GM12878 (cell line): Measurements from ENCODE around the gene NPAS3. TPM values are rescaled to one million over a fixed set of nuclear protein-coding genes. Genes with fewer than 3 reads are reported as not detected.

Source experiments
- ATAC-seq: fragments of 200-7000 bp; cut with Tn5 transposase; 3 replicates; pipeline ENCODE4 v1.9.1; 2020; ENCODE audit warnings: mild to moderate bottlenecking, moderate library complexity
- BruUV-seq: library from RNA; stranded (reverse); fragments of 400-500 nt; replicated peaks from 2 replicates; lab custom pipeline; 2021; lab: Mats Ljungman, UMichigan
- CTCF ChIA-PET: fragments of 300-600 bp; sonication (Branson Sonifier 250); formaldehyde crosslinking; extraction: SDS; loops from one replicate; lab custom pipeline; 2021; ENCODE audit warnings: inconsistent platforms; lab: Yijun Ruan, JAX
- POLR2A ChIA-PET: fragments of 350-600 bp; formaldehyde crosslinking; extraction: SDS; loops from one replicate; lab custom pipeline; 2021; ENCODE audit warnings: inconsistent platforms; lab: Charles Lee
- RAD21 ChIA-PET: fragments of 300-600 bp; sonication (Branson Sonifier 250); formaldehyde crosslinking; loops from one replicate; lab custom pipeline; 2023; ENCODE audit warnings: antibody characterized with exemption; ENCODE audit not compliant: unreplicated experiment; lab: Charles Lee
- SMC1A ChIA-PET: fragments of 300-600 bp; sonication (Branson Sonifier 250); formaldehyde crosslinking; loops from one replicate; lab custom pipeline; 2023; ENCODE audit not compliant: unreplicated experiment, uncharacterized antibody; lab: Charles Lee
- DNase-seq: peaks from one replicate; pipeline ENCODE4 v3.0.0-alpha.2; 2011; ENCODE audit warnings: low read depth, low spot score
- FAIRE-seq: peaks from 3 replicates; lab custom pipeline; 2011; peaks lifted over from hg19 to GRCh38; lab: Jason Lieb, UNC
- H2AFZ ChIP-seq: 2 replicates; pipeline ENCODE4 v1.6.0; 2011; ENCODE audit warnings: low read depth, low read length, control low read depth; ENCODE audit not compliant: control insufficient read depth
- H3K27ac ChIP-seq: 2 replicates; pipeline ENCODE4 v1.5.1; 2011; ENCODE audit warnings: control low read depth; ENCODE audit not compliant: control insufficient read depth, insufficient read depth
- H3K27me3 ChIP-seq, 2 experiments: replicated peaks in 1 of 2; 2 replicates each; pipeline versions ENCODE4 v1.6.0 to v1.6.1; 2011; ENCODE audit warnings: low read length in 1 of 2; ENCODE audit not compliant: control insufficient read depth in 2 of 2, insufficient read depth in 2 of 2
- H3K36me3 ChIP-seq, 2 experiments: 2 replicates each; pipeline ENCODE4 v1.5.1; 2011; ENCODE audit warnings: low read length in 1 of 2; ENCODE audit not compliant: control insufficient read depth in 2 of 2, insufficient read depth in 2 of 2
- H3K4me1 ChIP-seq: 2 replicates; pipeline ENCODE4 v1.6.1; 2011; ENCODE audit warnings: mild to moderate bottlenecking, low read length, moderate library complexity, mixed read lengths; ENCODE audit not compliant: control insufficient read depth, insufficient read depth
- H3K4me2 ChIP-seq: 2 replicates; pipeline ENCODE4 v1.6.0; 2011; ENCODE audit warnings: control low read depth; ENCODE audit not compliant: control insufficient read depth, insufficient read depth
- H3K4me3 ChIP-seq: fragments of 200-600 bp; sonication (generic); 2 replicates; pipeline ENCODE4 v1.5.1; 2016
- H3K79me2 ChIP-seq: 2 replicates; pipeline ENCODE4 v1.6.0; 2011; ENCODE audit warnings: low read length; ENCODE audit not compliant: control insufficient read depth, insufficient read depth
- H3K9ac ChIP-seq: 2 replicates; pipeline ENCODE4 v1.8.0; 2011; ENCODE audit warnings: low read length, control low read depth, mixed read lengths; ENCODE audit not compliant: control insufficient read depth, insufficient read depth
- H3K9me3 ChIP-seq: replicated peaks from 3 replicates; pipeline ENCODE4 v1.5.1; 2011; ENCODE audit warnings: mild to moderate bottlenecking, low read length; ENCODE audit not compliant: control insufficient read depth, insufficient read depth
- H4K20me1 ChIP-seq: 2 replicates; pipeline ENCODE4 v1.6.0; 2011; ENCODE audit not compliant: control insufficient read depth, insufficient read depth
- ATF2 ChIP-seq: IDR thresholded peaks from 2 replicates; pipeline ENCODE4 v1.6.1; 2012; ENCODE audit warnings: low read length, inconsistent platforms
- ATF3 ChIP-seq: IDR thresholded peaks from 2 replicates; pipeline ENCODE4 v1.6.1; 2011; ENCODE audit warnings: low read depth, mild to moderate bottlenecking, low read length, moderate library complexity, borderline replicate concordance; ENCODE audit errors: extremely low read depth
- CHD1 ChIP-seq: IDR thresholded peaks from 2 replicates; pipeline ENCODE4 v1.6.1; 2012; ENCODE audit warnings: low read depth, low read length, improper control_type of control experiment
- EGR1 ChIP-seq, 2 experiments: IDR thresholded peaks; 1 replicate in 1 of 2; 2 replicates in 1 of 2; pipeline ENCODE4 v1.6.1; 2011 to 2012; ENCODE audit warnings: low read depth in 2 of 2, low read length in 2 of 2, borderline replicate concordance in 1 of 2, mild to moderate bottlenecking in 1 of 2, moderate library complexity in 1 of 2
- GABPA ChIP-seq: IDR thresholded peaks from 2 replicates; pipeline ENCODE4 v1.6.1; 2014; ENCODE audit warnings: antibody characterized with exemption, low read depth, mild to moderate bottlenecking, inconsistent platforms
- KLF5 ChIP-seq: fragments of 450-650 bp; IDR thresholded peaks from 2 replicates; pipeline ENCODE4 v1.6.1; 2014; ENCODE audit warnings: mild to moderate bottlenecking; ENCODE audit not compliant: partially characterized antibody
- NBN ChIP-seq: fragments of 450-650 bp; IDR thresholded peaks from 2 replicates; pipeline ENCODE4 v1.6.1; 2016
- NR2F1 ChIP-seq: fragments of 450-650 bp; conservative IDR thresholded peaks from 2 replicates; pipeline ENCODE4 v1.6.1; 2017; ENCODE audit warnings: mild to moderate bottlenecking
- PML ChIP-seq: IDR thresholded peaks from 2 replicates; pipeline ENCODE4 v1.6.1; 2012; ENCODE audit warnings: low read length, inconsistent platforms
- POLR2A ChIP-seq: IDR thresholded peaks from 2 replicates; pipeline ENCODE4 v1.6.1; 2011; ENCODE audit warnings: low read depth, mild to moderate bottlenecking, low read length
- POLR2AphosphoS5 ChIP-seq: IDR thresholded peaks from 2 replicates; pipeline ENCODE4 v1.6.1; 2011; ENCODE audit warnings: mild to moderate bottlenecking, low read length, inconsistent platforms
- RAD21 ChIP-seq: IDR thresholded peaks from 2 replicates; pipeline ENCODE4 v1.6.1; 2011; ENCODE audit warnings: mild to moderate bottlenecking, low read depth, low read length, moderate library complexity; ENCODE audit not compliant: insufficient read depth
- SIX5 ChIP-seq: IDR thresholded peaks from 2 replicates; pipeline ENCODE4 v1.6.1; 2011; ENCODE audit warnings: mild to moderate bottlenecking, low read depth, low read length, moderate library complexity; ENCODE audit not compliant: severe bottlenecking
- SKIL ChIP-seq: fragments of 450-650 bp; IDR thresholded peaks from 2 replicates; pipeline ENCODE4 v1.6.1; 2017; ENCODE audit warnings: mild to moderate bottlenecking, low read depth, inconsistent platforms; ENCODE audit not compliant: poor library complexity, severe bottlenecking
- SMAD5 ChIP-seq: IDR thresholded peaks from 2 replicates; pipeline ENCODE4 v1.6.1; 2016; ENCODE audit warnings: antibody characterized with exemption, low read depth
- SUZ12 ChIP-seq: fragments of 200-600 bp; sonication (generic); IDR thresholded peaks from one replicate; pipeline ENCODE4 v1.6.1; 2018; ENCODE audit warnings: antibody characterized with exemption, mild to moderate bottlenecking; ENCODE audit not compliant: unreplicated experiment
- ZBED1 ChIP-seq: IDR thresholded peaks from 2 replicates; pipeline ENCODE4 v1.6.1; 2016; ENCODE audit warnings: borderline replicate concordance
- ZSCAN29 ChIP-seq: fragments of 450-650 bp; IDR thresholded peaks from 2 replicates; pipeline ENCODE4 v1.6.1; 2017; ENCODE audit warnings: mild to moderate bottlenecking, moderate library complexity
- WGBS: methylation state at CpG from one replicate; pipeline ENCODE4 v1.1.6; 2016; ENCODE audit warnings: low lambda C conversion rate; ENCODE audit not compliant: insufficient replicate concordance, insufficient coverage; ENCODE audit errors: missing lambda C conversion rate; 5-methylcytosine and 5-hydroxymethylcytosine counted together
- in situ Hi-C: fragments of 300-500 bp; cut with MboI; formaldehyde crosslinking; loops from 9 replicates; pipeline ENCODE4 v1.14.3; 2018; ENCODE audit warnings: mixed read lengths
- intact Hi-C: fragments of 100-400 bp; cut with micrococcal nuclease; formaldehyde crosslinking; loops from one replicate; pipeline ENCODE4 v1.14.2; 2022; ENCODE audit not compliant: unreplicated experiment
- polyA plus RNA-seq, 11 experiments: library from polyadenylated mRNA; depleted of rRNA in 4 of 11; unstranded in 6 of 11; stranded (reverse) in 5 of 11; fragments of >200 nt; fragmentation: Nextera tagmentation in 4 of 11; fragmentation: Illumina TruSeq in 1 of 11; extraction: Ambion mirVana in 4 of 11; extraction: Trizol in 1 of 11; gene quantifications; 1 replicate in 1 of 11; 2 replicates in 10 of 11; pipeline versions ENCODE4 v1.2.1 to v1.2.3, GENCODE V29; 2011 to 2016; ENCODE audit warnings: inconsistent platforms in 2 of 11, missing spikeins in 2 of 11, low read depth in 1 of 11
- total RNA-seq, 4 experiments: library from RNA; depleted of rRNA in 3 of 4; stranded (reverse); fragments of >200 nt in 3 of 4; fragmentation: Illumina TruSeq in 1 of 4; extraction: Trizol in 1 of 4; gene quantifications; 2 replicates each; pipeline versions ENCODE4 v1.2.1 to v1.2.3, GENCODE V29; 2013 to 2021
- TF ChIP-seq, protein P1 (sequence below): fragments of 450-650 bp; IDR thresholded peaks from 2 replicates; pipeline ENCODE4 v1.6.1; 2016; ENCODE audit warnings: mild to moderate bottlenecking

The NPAS3 gene
- total and polyA plus RNA-seq, 10 of the 15 experiments (the other 5 are each of a cell fraction or from before 2014, with no cell fraction given): under 0.01 to 2.7 (median 0.03) TPM; not detected in 6

DNA sequence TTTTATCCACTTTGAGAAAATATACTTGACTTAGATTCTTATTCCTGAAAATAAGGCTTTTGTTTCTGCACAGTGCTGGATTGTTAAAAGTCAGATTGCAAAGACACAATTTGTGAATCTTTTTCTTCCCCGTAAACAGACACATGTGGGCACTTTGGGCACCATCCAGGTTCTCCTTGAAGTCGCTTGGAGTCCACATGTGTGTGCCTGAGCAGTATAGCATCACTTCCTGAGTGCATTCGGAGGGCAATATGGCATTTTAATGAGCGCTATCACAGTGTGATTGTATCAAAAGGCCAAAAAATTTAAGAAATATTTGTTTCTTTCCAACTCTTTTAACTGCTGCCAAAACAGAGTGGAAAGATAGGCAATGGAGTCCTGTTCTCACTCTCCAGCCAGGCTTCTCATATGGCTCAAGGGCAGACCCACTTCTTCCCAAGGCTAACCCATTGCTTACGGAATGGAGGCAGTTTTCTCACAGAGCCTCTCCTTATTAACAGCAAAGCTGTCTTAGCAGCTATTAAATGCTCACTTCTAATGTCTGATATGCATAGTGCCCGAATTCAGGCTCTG lies 615.1 kb downstream of the NPAS3 start (continued):
- TF ChIP-seq EGR1 (IDR thresholded peaks at IDR 0.05; ENCODE audit: borderline replicate concordance in 1 of 2, low read depth in 2 of 2, low read length in 2 of 2): no peak
- TF ChIP-seq, all 136 proteins: peak for 0

DNA sequence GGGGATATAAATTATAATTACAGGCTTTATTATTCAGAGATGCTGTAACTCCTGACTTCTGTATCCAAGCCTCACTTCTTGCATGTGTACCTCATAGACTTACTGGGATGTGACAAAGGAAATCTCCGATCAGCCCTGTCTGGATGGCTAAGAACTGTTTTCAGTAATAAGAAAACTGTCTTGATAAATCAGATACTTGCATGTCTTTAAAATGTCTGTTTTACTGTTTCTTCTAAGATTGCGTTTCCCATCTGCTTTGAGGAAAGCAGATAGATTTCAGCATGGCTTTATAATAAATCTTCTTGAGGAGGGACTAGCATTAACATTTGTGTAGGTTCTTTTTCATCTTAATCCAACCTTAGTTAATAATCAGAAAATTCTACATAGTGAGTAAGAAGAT lies 616.3 kb downstream of the NPAS3 start:
- RAD21 ChIA-PET: interaction anchor here (0.6 to 12.9 kb wide), 4 partner anchors 11 to 43 kb away, joined by 3 to 176 read pairs (median 4); no protein-coding TSS in a partner anchor
- H3K27ac ChIP-seq: no peak overlapping the region
- intact Hi-C loops (no loop called here), in situ Hi-C loops (no loop called here)
- ATAC-seq (no peak), DNase-seq (no peak), FAIRE-seq (no peak)
- WGBS: 22% methylated on average over 2 of the region's 2 CpGs
- no peaks in the 10 kb centered on the region for H3K9me3 ChIP-seq
- H2AFZ ChIP-seq: no peak overlapping the region
- BruUV-seq: no TSS peak
- H3K9ac ChIP-seq: no peak overlapping the region
- SMC1A ChIA-PET: interaction anchor here (0.6 to 8.6 kb wide), 6 partner anchors 9 to 90 kb away, joined by 3 to 176 read pairs (median 20); no protein-coding TSS in a partner anchor
- CTCF ChIA-PET: interaction anchor here (0.8 to 1.3 kb wide), 3 partner anchors 18 to 238 kb away, joined by 3 read pairs; no protein-coding TSS in a partner anchor
- POLR2A ChIA-PET: interaction anchor here (1.0 to 7.9 kb wide), 4 partner anchors 9 to 23 kb away, joined by 3 to 81 read pairs (median 8); no protein-coding TSS in a partner anchor
- H4K20me1 ChIP-seq: no peaks in the 10 kb centered on the region
- no peaks in the 10 kb centered on the region for H3K27me3 ChIP-seq
- H3K4me1 ChIP-seq: no peaks in the 10 kb centered on the region
- no peak overlapping the region for H3K4me2 ChIP-seq
- no peaks in the 10 kb centered on the region for H3K79me2 ChIP-seq
- no peak overlapping the region for H3K4me3 ChIP-seq
- no peaks in the 10 kb centered on the region for H3K36me3 ChIP-seq
- TF ChIP-seq RAD21 (no peak), POLR2A (no peak), SMAD5 (no peak), SUZ12 (no peak), NBN (no peak), NR2F1 (no peak), KLF5 (no peak), ATF3 (no peak), ZBED1 (no peak), GABPA (no peak), ATF2 (no peak), SKIL (no peak), PML (no peak), SIX5 (no peak), ZSCAN29 (no peak), POLR2AphosphoS5 (no peak), CHD1 (no peak)
- TF ChIP-seq, protein P1, sequence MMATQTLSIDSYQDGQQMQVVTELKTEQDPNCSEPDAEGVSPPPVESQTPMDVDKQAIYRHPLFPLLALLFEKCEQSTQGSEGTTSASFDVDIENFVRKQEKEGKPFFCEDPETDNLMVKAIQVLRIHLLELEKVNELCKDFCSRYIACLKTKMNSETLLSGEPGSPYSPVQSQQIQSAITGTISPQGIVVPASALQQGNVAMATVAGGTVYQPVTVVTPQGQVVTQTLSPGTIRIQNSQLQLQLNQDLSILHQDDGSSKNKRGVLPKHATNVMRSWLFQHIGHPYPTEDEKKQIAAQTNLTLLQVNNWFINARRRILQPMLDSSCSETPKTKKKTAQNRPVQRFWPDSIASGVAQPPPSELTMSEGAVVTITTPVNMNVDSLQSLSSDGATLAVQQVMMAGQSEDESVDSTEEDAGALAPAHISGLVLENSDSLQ: no peak
